NCI-H1048 (cell line): ENCODE results near the gene CASK.
"Not testable (repeated sequence)": the region's sequence is repeated elsewhere in the genome, so short reads cannot be mapped to it uniquely, and the experiment has no call there.

Source experiments
- DNase-seq: peaks from one replicate; lab custom pipeline; 2025; lab: John Stamatoyannopoulos, UW

Gene CASK

DNA sequence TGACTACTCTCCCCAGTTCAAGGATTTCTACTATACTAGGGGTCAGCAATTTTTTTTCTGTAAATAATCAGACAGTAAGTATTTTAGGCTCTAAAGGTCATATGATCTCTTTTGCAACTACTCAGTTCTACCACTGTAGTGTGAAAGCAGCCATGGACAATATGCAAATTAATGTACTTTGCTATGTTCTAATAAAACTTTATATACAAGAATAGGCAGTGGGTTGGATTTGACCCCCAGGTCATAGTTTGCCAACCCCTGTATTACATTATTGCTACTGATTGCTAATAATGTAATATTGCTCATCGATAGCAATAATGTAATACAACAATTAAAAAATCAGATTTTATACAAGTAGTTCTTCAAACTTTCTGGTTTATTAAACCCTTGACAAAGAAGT, 293.8 kb downstream of the CASK start:
- no peak for DNase-seq

DNA sequence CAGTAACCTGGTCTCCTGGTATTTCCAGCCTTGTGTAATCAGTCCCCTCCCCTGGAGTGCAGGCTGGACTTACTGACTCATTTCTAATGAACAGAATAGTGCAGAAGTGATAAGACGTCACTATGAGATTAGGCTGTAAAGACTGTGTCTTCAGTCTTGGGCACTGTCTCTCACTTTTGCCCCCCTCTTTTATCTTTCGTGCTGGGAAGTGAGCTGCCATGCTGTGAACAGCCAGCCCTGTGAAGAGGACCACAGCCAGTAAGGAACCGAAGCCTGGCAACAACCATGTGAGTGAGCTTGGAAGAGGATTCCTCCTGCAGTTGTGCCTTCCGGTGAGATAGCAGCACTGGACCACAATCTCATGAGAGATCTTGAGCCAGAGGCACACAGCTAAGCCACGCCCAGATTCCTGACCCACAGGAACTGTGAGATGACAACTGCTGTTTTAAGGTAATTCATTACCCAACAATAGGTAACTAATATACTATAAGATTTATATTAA, 302.1 kb downstream of the CASK start:
- no peak for DNase-seq

DNA sequence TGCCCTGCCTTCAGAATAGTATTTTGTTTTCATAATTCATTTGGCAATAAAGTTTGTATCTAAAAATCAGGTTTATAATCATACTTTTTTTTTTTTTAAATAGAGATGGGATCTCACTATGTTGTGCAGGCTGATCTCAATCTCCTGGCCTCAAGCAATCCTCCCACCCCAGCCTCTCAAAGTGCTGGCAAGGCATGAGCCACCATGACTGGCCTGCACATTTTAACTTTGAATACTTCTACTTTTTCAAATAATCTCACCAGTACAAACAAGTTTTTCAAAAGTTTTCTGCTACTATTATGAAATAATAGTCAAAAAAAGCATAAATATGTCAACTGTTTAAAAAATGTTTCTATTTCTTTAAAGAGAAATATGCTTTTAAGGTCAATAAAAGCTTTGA, 304.1 kb downstream of the CASK start:
- DNase-seq = no peak

DNA sequence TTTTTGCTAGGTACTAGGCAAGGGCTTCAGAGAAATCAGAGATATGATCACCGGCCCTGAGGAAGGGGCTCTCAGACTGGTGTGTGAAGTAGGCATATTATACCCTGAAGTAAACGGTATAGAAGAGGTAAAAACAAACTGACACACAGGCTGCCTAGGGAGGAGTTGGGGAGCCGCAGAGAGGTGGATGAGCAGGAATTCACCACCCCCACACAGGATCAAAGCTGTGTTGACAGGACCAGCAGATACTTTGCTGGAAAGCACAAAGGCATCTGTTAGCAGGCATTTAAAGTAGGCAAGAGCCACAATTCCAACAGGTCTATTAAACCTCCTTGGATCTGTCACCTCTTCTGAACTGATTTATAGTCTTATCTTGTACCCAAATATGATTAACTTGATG, 306.4 kb downstream of the CASK start:
- DNase-seq = no peak

DNA sequence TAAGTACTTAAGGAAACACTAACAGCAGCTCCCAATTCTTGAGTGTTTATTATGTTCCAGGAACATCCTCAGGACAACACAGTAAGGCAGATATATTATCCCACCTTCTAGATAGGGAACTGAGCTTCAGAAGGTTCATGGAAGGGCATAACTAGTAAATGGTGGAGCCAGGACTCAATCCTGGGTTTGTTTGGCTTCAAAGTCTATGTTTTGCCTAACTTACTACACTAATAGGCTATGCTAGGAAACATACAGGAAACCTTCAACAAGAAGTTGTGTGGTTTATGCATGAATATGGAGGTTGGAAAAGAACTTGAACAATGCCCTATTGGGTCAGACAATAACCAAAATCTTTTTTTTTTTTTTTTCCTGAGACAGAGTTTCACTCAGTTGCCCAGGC, 307.1 kb downstream of the CASK start:
- no peak for DNase-seq

DNA sequence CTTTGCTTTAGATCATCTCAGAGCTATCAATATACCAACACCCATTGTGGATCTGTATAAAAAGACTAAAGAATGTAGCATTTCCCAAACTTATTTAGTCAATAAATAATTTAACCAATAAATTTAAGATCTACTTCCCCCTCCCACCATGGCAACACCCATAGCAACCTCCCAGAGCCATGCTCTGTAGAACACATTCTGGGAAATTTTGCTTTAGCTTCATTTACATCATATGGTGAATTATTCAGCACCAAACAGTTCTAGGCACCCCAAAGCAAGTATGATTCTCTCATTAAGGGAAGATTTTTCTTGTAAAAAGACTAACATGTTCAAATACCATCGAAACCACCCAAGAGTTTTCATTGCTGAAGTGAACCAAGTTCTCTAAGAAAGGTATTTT, 315.1 kb downstream of the CASK start:
- no peak for DNase-seq

DNA sequence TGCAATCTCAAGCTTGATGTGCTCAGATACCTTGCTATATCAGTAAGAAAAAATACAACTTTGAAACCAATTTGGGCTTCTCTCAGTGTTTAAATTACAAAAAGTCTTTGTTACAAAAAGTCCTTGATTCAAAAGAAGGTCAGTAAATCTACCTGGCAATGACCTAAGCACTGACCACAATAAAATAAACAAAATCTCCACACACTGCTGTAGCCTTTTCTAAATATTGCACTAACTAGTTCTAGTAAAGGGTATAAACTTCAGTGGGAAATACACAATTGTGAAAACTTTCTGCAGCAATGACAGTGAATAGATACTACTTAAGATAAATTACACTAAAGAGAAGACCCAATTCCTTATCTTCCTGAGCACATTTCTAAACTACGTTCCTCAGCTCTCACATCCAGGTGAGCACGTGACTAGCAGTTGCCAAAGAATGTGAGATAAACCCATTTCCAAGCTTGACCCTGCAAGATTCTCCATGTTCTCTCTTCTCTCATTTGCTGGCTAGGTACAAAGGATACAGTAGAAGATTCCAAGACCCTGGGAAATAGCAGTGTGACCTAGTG, 316.0 kb downstream of the CASK start:
- no peak for DNase-seq

DNA sequence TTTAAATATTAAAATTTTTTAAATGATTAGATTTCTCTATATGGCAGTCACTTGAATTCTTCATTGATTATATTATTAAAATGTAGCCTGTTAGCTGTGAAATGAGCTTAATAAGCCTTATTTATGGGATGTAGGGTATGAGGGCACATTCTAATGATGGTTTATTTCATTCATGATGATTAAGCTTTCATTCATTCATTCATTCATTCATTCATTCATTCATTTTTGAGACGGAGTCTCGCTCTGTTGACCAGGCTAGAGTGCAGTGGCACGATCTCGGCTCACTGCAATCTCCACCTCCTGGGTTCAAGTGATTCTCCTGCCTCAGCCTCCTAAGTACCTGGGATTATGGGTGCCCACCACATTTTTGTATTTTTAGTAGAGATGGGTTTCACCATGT, 317.3 kb downstream of the CASK start:
- not testable (repeated sequence) for DNase-seq

DNA sequence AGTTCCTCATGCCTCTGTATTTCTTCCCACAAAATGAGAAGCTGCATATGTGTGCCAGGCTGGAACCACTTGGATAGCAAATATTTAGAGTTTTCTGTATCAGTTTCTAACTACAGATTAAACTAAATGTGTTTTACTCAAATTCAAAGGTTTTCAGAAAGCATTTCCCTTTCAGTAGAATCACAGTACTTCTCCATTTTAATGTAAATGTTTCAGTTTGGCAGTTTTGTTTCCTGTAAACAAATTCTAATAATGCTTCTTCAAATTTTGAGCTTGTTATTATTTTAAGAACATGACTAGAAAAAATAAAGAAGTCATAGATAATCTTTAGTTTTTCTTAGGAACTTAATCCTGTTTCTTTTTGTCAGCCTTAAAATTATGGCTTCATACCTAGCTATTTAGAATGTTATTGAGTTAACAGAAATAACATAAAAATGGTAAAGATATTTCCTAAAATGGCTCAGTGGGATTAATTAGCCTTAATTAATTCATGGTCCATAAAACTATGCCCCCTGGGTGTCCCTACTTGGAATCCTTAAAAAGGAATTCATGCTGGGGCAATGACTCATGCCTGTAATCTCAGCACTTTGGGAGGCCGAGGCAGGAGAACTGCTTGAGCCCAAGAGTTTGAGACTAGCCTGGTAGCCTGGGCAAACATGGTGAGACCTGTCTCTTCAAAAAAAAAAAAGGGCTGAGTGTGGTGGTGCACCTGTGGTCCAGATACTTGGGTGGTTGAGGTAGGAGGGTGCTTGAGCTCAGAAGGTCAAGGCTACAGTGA, 318.4 kb downstream of the CASK start:
- no peak for DNase-seq

DNA sequence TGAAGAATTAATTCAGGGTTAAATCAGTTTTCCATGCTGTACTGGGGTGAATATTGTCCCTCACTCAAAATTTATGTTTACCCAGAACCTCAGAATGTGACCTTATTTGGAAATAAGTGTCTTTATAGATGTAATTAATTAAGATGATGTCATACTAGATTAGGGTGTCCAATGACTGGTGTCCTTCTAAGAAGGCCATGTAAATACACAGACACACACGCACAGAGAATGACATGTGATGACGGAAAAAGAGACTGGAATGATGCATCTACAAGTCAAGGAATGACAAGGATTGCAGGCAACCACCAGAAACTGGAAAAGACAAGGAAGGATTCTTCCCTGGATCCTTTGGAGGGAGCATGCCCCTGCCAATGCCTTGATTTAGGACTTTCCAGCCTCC, 319.2 kb downstream of the CASK start:
- no peak for DNase-seq

DNA sequence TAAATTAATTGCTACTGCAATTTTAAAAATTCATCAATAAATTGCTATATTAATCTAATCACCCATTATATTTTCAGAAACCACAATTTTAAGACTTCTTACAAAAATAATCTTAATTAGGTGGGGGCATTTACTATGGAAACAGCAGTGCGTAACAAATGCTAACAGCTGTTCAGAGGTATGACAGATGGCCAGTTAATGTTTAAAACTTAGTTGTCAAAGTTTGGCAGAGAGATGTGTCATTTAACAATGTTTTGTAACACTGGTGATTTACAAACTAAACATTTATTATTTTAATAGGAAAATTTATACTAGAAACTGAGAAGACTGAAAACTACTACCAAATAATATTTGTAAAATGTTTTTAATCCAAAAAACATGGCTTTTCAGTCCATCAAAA, 319.8 kb downstream of the CASK start:
- DNase-seq = no peak

DNA sequence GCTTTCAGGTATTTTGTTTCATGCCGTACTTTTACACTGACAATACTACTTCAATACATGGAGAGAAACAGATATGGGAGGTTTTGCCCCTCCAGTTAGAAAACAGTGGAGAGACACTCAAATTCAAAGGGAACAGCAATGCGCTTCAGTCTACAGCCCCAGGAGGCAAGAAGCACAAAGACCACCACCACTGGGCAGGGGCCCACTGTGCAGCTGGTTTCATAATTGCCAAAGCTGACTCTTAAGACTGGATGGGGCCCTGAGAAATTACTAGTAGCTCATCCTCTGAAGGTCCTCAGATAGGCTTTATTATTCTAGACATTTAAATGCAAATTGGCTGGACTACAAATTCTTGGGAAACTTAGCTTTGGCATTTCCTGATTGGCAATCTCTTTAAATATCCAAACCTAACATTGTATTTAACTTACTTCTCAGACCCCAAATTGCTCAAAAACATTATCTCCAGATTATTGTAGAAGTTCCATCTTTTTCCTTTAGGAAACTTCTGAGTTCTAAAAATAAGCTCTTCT, 320.5 kb downstream of the CASK start:
- DNase-seq = no peak

DNA sequence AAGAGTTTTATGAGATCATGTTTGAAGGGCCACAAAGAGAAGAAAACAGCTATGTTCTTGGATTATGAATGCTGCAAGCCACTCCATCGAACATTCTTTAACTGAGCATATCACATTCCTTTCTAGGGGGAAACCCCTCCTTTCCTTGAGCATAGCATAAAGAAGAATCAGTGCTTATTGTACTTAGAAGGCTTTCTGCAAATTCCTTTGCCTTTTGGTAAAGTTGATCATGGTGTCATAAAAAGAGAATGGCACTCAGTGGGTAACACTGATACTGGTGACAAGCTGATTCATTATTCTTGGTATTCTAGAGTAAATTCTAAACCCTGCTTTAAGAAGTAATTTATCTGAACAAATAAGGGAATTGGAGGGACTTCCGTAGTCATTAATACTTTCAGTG, 323.1 kb downstream of the CASK start:
- DNase-seq = no peak

DNA sequence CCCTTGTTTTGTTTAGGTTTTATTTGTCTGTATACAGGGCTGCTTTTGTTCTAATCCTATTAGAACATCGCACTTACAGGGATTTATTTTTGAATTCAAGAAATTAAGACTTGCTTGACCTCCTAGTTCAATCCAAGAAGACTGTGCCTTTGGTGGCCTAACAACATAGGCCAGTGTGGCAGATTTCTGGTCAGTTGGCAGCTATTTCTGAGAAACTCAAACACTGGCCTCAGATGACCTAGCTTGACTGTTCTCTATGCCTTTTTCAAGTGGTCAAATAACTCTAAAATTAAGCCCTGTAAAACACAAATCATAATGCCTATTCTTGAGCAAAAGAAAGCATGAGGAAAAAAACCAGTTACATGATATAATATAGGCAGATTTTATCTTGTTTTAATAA, 323.8 kb downstream of the CASK start:
- no peak for DNase-seq

DNA sequence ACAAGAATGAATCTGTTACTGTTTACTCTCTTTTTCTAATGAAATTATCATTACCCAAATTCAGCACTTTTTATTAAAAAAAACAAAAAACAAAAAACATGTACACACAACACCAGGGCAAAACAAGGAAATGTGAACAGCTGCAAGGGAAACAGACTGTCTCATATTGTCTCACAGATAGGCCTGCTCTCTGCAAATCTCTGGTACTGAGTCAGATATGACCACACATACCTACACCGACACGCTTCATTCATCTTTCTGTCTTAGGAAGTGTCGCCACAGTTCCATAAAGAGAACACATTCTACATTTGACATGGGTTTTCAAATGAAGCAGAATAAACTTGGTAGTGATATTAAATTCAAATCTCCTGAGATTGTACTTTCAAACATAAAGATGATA, 326.8 kb downstream of the CASK start:
- no peak for DNase-seq

DNA sequence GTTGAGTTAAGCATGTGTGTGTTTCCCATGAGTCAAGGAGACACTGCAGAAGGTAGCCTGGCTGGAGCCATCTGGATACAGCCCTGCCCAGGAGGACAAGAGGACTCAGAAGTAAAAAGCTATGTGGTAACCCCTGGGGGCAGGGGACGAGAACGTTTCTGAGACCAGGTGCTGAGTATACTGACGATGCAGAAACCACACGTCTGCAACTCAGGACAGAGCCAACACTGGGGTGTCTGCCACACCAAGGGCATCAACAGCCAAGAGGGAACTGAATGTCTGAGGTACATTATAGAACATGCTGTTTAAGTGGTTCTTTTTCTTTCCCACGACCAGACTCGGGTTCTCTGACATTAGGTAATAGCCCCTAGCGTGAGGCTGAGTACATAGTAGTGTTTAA, 328.7 kb downstream of the CASK start:
- no peak for DNase-seq

DNA sequence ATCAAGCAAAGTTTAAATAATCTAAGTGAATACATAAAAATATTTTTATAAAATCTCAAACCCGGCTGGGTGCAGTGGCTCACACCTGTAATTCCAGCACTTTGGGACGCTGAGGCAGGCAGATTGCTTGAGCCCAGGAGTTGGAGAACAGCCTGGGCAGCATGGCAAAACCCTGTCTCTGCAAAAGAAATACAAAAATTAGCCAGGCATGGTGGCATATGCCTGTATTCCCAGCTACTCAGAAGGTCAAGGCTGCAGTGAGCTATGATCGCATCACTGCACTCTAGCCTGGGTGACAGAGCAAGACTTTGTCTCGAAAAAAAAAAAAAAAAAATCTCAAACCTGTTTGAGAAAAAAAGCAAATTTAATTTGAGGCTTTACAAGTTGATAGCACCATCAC, 331.4 kb downstream of the CASK start:
- no peak for DNase-seq

DNA sequence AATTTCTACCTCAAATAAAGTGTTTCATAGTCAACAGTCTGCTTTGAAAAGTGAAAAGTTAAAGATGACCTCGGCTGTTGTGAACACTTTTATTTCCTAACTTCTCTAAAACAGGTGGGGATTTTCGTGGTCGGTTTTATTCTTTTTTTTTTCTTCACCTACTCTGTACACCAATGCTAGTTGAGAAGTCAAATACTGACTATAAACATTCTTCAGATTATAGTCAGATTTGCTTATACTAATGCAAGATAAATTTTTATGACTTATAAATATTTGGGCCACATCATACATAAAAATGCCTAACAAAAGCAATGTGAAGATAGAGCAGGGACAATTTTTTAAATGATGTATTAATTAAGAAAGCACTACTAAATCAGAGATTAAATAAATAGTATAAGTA, 332.7 kb downstream of the CASK start:
- DNase-seq = no peak

DNA sequence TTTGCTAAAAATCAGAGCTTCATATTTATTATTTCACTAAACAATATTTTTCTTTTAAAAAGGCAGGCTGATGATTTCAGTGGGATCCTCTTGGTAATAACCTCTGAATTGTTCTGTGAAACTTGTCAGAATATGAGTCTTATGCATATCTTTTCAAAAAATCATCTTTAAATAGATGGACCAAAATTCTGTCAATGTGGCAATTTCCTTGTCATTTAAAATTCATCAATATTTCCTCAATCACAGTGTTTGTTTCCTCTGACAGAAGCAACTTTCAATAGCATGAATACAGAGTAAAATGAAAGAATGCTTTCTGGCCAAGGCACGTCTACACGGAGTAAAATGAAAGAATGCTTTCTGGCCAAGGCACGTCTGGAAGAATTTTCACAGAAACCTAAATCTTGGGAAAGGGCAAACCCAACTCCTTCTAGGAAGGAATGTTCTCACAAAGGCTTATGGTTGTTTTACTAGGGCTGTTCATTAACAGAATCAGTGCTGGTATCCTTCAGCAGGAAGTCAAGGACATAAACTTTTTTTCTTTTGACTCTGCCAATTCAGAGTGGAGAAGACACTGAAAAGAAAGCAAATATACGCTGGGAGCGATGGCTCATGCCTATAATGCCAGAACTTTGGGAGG, 333.6 kb downstream of the CASK start:
- DNase-seq = no peak

DNA sequence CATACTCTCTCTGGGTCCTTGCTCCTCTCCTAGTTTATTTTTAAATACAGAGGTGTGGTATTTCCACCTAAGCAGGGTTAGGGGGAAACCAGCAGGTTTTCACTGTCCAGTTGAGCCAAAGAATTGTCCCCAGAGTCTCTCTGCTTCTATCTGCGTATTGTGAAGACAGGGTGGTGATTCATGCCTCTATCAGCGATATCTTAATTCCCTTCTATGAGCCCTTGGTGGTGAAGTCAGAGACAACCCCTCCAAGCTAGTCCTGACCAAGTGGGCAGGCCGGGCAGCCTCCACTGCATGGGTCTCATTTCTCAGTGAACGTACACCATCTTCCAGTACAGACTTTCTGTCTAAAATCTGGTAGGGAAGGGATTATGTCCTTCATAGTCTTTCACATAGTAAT, 335.1 kb downstream of the CASK start:
- no peak for DNase-seq

DNA sequence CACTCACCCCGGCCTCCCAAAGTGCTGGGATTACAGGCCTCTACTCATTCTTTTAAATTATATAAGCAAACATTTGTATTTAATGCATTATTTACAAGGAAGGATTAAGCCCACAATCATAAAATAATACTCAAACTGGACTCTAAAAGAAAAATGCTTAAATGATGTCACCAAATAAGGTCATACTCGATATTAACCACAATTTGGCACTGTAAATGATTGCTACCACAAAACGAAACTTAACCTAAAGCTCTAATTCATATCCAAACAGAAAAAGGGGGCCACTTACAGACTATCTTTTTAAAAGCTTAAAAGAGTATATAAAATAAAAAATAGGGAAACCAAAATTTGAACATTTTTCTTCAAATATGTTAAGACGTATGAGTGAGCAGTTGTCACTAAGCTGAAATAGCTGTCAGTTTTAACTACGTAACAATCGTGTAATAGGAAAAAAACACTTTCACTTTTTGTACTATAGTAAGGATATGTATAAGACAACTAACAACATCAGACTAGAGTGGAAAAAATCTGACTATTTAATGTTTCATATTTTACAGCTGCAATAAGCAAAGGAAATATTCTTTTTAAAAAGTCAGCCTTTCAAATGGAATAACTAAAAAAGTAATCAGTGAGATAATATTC, 342.8 kb downstream of the CASK start:
- no peak for DNase-seq

DNA sequence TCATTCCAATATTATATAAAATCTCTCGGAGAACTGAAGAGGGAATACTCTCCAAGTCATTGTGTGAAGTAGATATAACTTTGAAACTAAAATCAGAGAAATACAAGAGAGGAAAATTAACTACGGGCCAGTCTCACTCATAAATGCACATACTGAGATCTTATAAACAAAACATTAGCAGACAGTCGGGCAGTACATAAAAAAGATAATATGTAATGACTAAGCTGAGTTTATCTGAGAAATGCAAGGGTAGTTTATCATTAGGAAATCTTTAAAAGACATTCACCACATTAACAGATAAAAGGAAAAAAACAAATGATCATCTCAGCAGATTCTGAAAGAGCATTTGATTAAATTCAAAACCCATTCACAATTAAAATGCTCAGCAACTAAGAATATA, 359.5 kb downstream of the CASK start:
- DNase-seq = no peak

DNA sequence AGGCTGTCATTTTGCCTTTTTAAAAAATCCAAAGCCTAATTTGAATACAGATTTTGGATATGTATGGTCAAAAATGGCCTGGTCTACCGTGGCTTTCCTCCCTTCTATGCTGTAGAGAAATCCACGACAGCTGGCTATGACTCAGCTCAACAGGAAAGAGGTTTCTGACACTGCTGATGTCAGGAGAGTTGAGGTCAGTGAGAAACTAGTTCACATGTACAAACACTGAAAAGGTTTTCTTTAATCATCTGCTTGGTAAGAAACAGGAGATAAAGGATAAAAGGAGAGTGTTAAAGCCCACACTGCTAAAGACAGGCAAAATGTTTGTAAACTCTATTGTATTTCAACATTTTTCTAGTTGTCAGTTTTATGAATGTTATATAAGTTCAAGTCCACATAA, 362.3 kb downstream of the CASK start:
- DNase-seq = no peak
